ENCODE measurements around the gene F10.
"Not testable (repeated sequence)": the region's sequence is repeated elsewhere in the genome, so short reads cannot be mapped to it uniquely, and the experiment has no call there.

F10 gene

DNA sequence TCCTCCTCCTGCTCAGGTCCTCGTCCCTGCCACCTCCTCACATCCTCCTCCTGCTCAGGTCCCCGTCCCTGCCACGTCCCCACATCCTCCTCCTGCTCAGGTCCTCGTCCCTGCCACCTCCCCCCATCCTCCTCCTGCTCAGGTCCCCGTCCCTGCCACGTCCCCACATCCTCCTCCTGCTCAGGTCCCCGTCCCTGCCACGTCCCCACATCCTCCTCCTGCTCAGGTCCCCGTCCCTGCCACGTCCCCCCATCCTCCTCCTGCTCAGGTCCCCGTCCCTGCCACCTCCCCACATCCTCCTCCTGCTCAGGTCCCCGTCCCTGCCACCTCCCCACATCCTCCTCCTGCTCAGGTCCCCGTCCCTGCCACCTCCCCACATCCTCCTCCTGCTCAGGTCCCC lies 39.4 kb downstream of the F10 start:
- peaks cover 13% of the 10 kb centered on the region; the same call in 1 of the 2 replicates for H3K4me1 ChIP-seq (ENCODE audit: insufficient read depth, low read length)
- not testable (repeated sequence) for H3K9ac ChIP-seq (ENCODE audit: low read depth, low read length); H3K36me3 ChIP-seq (ENCODE audit: insufficient read depth, low read length); H3K9me3 ChIP-seq (ENCODE audit: control insufficient read depth, insufficient read depth, low read length)

DNA sequence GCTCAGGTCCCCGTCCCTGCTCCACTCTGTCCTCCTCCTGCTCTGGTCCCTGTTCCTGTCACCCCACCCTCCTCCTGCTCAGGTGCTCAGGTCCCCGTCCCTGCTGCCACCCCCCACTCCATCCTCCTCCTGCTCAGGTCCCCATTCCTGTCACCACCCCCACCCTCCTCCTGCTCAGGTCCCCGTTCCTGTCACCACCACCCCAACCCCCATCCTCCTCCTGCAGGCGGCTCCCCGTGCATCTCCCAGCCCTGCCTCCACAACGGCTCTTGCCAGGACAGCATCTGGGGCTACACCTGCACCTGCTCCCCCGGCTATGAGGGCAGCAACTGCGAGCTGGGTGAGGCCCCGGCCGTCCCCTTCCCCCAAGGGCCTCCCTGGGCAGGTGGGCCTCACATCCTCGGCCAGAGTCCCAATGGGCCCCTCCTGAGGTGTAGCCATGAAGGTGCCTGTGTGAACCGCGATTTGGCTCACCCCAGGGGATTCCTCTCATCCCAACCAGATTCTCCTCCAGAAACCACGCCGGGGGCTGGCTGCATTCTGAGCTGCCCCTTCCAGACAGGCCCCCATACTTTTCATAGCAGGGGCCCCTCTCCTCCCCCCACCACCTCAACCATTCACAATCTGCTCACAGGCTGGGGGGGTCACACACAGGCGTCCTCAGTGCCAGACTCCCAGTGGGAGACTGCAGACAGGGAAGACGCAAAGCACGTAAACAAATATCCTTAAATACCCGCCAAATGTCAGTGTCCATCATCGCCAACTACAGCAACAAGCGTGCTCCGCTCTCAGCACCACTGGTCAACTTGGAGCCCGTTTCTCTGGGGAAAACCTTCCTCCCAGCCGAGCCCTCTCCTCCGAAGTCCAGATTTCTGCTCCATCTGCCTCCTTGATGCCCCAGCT lies 40.4 kb downstream of the F10 start:
- Histone ChIP-seq H3K4me1 (ENCODE audit: insufficient read depth, low read length) (peaks cover 11% of the 10 kb centered on the region; the same call in 1 of the 2 replicates), H3K36me3 (ENCODE audit: insufficient read depth, low read length) (no peaks in the 10 kb centered on the region; the same call in 1 of the 2 replicates), H3K9me3 (ENCODE audit: control insufficient read depth, insufficient read depth, low read length) (no peaks in the 10 kb centered on the region), H3K9ac (ENCODE audit: low read depth, low read length) (0 out of 2 replicates have a peak overlapping the region, but pooled peaks have one; percentile 6)

DNA sequence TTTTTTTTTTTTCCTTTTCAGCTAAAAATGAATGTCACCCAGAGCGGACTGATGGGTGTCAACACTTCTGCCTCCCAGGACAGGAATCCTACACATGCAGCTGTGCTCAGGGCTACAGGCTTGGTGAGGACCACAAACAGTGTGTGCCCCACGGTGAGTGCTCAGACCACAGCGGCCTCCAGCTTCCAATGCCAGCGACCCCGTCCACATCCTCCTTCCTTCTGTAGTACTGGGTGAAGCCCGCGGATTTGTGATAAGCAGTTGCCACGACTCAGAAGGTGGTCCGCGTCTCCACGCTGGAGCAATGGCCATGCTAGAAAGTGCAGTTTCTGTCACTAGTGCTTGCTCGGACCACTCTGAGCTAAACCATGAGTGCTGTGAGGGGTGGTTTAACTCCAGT lies 41.9 kb downstream of the F10 start:
- Histone ChIP-seq H3K4me1 (ENCODE audit: insufficient read depth, low read length) (peaks cover 1% of the 10 kb centered on the region; the same call in 1 of the 2 replicates), H3K36me3 (ENCODE audit: insufficient read depth, low read length) (no peaks in the 10 kb centered on the region; the same call in 1 of the 2 replicates), H3K9me3 (ENCODE audit: control insufficient read depth, insufficient read depth, low read length) (no peaks in the 10 kb centered on the region), H3K9ac (ENCODE audit: low read depth, low read length) (no peak overlapping the region)

DNA sequence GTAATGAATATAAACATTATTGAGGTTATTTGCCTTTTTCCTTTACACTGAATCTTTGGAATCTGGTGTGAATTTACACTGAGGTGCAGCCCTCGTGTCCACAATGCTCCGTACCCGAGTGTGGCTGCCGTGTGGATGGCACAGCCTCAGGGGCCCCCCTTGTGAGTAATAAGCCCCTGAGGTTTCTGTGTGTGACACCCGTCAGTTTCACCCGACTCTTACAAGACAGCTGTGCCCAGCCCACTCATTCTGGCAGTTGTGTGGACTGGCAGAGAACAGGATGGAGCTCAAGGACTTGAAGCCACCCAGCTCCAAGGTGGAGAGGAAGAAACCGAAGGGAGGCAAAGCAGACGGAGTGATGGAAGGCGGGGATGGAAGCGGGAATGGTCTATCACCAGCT lies 43.7 kb downstream of the F10 start:
- Histone ChIP-seq H3K9ac (ENCODE audit: low read depth, low read length) (no peak overlapping the region), H3K36me3 (ENCODE audit: insufficient read depth, low read length) (peaks cover 4% of the 10 kb centered on the region; the same call in 1 of the 2 replicates), H3K9me3 (ENCODE audit: control insufficient read depth, insufficient read depth, low read length) (no peaks in the 10 kb centered on the region), H3K4me1 (ENCODE audit: insufficient read depth, low read length) (no peaks in the 10 kb centered on the region; the same call in 1 of the 2 replicates)

DNA sequence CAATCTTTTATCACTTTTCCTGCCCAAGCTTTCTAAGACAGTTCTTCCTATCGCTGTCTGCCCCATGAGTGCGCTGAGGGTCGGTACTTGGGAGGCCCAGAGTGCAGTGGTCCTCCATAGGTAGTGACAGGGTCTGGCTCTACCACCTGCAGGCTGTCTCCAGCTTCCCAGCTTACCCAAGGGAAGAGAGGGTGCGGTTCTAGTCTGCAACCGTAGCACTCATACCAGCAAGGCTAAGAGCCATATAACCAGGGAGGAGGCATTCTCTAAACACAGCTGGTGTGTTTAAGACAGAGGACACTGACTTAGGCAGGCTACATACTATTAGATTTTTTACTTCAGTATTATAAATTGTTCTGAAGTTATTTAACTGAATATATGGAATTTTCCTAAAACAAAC lies 44.1 kb downstream of the F10 start:
- no peak overlapping the region for H3K9ac ChIP-seq (ENCODE audit: low read depth, low read length)
- no peaks in the 10 kb centered on the region; the same call in 1 of the 2 replicates for H3K4me1 ChIP-seq (ENCODE audit: insufficient read depth, low read length)
- no peaks in the 10 kb centered on the region for H3K9me3 ChIP-seq (ENCODE audit: control insufficient read depth, insufficient read depth, low read length)
- H3K36me3 ChIP-seq (ENCODE audit: insufficient read depth, low read length): peaks cover 6% of the 10 kb centered on the region; the same call in 1 of the 2 replicates

DNA sequence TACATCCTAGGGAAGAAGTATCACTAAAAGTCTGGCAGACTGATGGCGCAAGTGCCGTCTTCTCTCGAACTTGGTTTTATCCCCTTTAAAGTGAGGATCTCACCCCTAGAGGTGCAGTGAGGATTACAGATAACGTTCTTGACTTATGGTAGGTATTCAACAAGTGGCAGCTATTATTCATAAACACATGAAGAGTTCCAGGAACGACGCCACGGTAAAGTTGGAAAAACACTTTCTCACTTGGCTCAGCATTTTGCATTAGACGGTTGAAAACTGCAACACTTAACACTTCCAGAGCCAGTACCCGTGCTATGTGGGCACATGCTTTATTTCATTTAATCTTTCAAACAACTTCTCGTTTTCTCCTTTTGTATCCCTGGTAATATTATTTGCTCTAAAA lies 44.6 kb downstream of the F10 start:
- H3K9ac ChIP-seq (ENCODE audit: low read depth, low read length): no peak overlapping the region
- peaks cover 6% of the 10 kb centered on the region; the same call in 1 of the 2 replicates for H3K36me3 ChIP-seq (ENCODE audit: insufficient read depth, low read length)
- H3K9me3 ChIP-seq (ENCODE audit: control insufficient read depth, insufficient read depth, low read length): no peaks in the 10 kb centered on the region
- no peaks in the 10 kb centered on the region; the same call in 1 of the 2 replicates for H3K4me1 ChIP-seq (ENCODE audit: insufficient read depth, low read length)

DNA sequence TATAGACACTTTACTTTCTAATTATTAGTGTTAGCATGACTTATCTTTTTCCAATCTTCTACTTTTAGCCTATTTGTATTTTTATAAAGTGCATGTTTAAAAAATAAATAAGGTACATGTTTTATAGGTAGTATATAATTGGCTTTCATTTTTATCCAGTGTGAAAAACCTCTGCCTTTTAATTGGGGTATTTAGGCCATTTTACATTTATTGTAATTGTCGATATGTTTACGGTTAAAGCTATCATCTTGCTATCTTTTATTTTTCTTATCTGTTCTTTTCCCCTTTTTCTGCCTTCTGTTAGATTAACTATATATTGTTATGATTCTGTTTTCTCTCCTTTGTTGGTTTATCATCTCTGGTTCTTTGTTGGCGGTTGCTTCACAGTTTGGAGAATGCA lies 45.0 kb downstream of the F10 start:
- Histone ChIP-seq H3K9me3 (ENCODE audit: control insufficient read depth, insufficient read depth, low read length) (no peaks in the 10 kb centered on the region), H3K9ac (ENCODE audit: low read depth, low read length) (no peak overlapping the region), H3K36me3 (ENCODE audit: insufficient read depth, low read length) (peaks cover 6% of the 10 kb centered on the region; the same call in 1 of the 2 replicates), H3K4me1 (ENCODE audit: insufficient read depth, low read length) (no peaks in the 10 kb centered on the region; the same call in 1 of the 2 replicates)

DNA sequence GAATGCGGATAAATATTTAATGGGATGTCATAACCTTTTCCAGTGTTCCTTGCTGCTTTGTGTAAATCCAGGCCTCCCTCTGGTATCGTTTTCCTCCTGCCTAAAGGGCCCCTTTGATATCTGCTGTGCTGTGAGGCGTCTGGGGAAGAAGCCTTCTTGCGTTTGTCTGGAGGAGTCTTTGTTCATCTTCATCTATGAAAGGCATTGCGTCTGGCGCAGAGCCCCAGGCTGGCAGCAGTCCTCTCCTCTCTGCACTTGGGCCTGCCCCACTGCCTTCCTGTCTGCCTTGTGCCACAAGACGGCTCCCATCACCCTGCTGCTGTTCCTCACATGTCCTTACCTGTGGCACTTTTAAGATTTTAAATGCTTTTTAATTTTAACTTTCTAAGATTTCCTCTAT lies 45.6 kb downstream of the F10 start:
- peaks cover 6% of the 10 kb centered on the region; the same call in 1 of the 2 replicates for H3K36me3 ChIP-seq (ENCODE audit: insufficient read depth, low read length)
- no peak overlapping the region for H3K9ac ChIP-seq (ENCODE audit: low read depth, low read length)
- no peaks in the 10 kb centered on the region for H3K9me3 ChIP-seq (ENCODE audit: control insufficient read depth, insufficient read depth, low read length)
- no peaks in the 10 kb centered on the region; the same call in 1 of the 2 replicates for H3K4me1 ChIP-seq (ENCODE audit: insufficient read depth, low read length)

DNA sequence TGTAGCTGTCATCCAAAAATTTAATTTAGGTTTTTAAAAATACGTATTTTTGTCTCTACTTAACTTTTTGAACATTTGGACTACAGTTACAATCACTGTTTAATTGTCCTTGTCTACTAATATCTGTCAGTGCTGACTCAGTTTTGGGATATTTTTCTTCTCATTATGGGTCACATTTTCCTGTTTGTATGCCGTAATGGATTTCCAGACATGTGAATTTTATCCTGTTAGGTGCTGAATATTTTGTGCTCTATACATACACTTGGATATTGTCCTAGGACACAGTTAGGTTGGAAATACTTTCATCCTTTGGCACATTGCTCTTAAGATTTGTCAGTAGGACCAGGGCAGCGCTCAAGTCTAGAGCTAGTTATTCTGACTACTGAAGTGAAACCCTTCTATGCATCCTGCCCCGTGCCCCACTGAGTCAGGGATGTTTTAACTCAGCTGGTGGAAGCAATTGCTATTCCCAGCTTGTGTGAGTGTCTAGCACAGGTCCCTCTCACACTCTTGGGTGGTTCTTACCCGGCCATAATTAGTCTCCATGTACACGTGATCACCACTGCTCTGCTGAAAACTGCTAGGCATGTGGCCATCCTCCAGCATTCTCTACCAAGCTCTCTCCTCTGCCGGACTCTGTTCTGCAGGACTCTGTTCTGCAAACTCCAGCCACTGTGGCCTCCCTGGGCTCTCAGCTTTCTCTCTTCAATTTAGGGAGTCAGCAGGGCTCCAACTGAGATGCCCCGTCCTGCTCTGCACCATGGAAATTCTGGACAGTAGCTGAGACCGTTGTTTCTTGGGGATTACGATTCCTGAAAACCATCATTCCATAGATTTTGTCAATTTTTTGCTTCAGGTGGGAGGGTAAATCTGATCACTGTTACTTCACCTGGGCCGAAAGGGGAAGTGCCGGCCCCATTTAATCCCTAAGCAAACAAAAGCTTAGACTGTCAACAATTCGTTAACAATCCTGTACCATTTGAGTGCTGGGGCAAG lies 47.0 kb downstream of the F10 start:
- H3K9me3 ChIP-seq (ENCODE audit: control insufficient read depth, insufficient read depth, low read length): no peaks in the 10 kb centered on the region
- no peaks in the 10 kb centered on the region for H3K4me1 ChIP-seq (ENCODE audit: insufficient read depth, low read length)
- peaks cover 8% of the 10 kb centered on the region; the same call in 1 of the 2 replicates for H3K36me3 ChIP-seq (ENCODE audit: insufficient read depth, low read length)
- no peak overlapping the region for H3K9ac ChIP-seq (ENCODE audit: low read depth, low read length)

DNA sequence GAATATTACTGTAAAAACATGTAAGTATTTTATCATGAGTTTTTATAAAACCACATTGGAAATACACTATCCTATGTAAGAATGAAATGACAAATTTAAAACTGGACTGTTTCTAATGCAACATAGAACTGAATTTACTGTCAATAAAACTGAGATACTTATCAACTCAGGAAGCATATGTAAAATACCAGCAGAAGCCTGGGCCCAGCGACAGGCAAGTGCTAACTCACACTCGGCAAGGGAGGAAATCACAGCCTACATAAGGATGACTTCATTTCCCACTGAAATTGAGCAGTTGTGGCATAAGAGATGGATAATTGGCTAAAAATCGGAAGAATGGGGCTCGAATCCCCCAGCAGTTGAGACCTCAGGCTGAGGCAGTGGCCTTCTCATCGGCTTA lies 47.9 kb downstream of the F10 start:
- H3K36me3 ChIP-seq (ENCODE audit: insufficient read depth, low read length): peaks cover 8% of the 10 kb centered on the region
- no peaks in the 10 kb centered on the region for H3K4me1 ChIP-seq (ENCODE audit: insufficient read depth, low read length)
- no peak overlapping the region for H3K9ac ChIP-seq (ENCODE audit: low read depth, low read length)
- H3K9me3 ChIP-seq (ENCODE audit: control insufficient read depth, insufficient read depth, low read length): no peaks in the 10 kb centered on the region

DNA sequence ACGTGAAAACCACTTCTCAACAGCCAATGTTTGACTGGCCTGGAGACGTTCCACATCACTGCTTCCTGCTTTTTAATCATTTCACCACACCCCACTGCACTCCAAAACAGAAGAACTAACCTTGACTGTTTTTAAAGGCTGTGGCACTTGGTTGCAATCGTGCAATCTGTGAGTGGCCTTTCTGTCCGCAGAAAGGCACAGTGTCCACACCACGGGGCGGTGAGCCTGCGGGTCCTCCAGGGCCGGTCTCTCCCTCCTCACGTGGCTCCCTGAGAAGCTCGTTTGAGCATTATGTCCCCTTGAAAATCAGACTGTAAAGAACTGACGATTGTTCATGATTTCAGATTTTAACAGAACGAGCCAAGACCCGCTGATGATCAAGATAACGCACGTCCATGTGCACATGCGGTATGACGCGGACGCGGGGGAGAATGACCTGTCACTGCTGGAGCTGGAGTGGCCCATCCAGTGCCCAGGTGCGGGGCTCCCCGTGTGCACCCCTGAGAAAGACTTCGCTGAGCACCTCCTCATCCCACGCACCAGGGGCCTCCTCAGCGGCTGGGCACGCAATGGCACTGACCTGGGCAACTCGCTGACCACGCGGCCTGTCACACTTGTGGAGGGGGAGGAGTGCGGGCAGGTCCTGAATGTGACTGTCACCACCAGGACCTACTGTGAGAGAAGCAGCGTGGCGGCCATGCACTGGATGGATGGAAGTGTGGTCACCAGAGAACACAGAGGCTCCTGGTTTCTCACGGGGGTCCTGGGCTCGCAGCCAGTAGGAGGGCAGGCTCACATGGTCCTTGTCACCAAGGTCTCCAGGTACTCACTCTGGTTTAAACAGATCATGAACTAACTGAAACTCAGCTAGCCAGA lies 48.9 kb downstream of the F10 start:
- H3K36me3 ChIP-seq (ENCODE audit: insufficient read depth, low read length): peaks cover 12% of the 10 kb centered on the region
- H3K9me3 ChIP-seq (ENCODE audit: control insufficient read depth, insufficient read depth, low read length): no peaks in the 10 kb centered on the region
- no peaks in the 10 kb centered on the region for H3K4me1 ChIP-seq (ENCODE audit: insufficient read depth, low read length)
- no peak overlapping the region for H3K9ac ChIP-seq (ENCODE audit: low read depth, low read length)

DNA sequence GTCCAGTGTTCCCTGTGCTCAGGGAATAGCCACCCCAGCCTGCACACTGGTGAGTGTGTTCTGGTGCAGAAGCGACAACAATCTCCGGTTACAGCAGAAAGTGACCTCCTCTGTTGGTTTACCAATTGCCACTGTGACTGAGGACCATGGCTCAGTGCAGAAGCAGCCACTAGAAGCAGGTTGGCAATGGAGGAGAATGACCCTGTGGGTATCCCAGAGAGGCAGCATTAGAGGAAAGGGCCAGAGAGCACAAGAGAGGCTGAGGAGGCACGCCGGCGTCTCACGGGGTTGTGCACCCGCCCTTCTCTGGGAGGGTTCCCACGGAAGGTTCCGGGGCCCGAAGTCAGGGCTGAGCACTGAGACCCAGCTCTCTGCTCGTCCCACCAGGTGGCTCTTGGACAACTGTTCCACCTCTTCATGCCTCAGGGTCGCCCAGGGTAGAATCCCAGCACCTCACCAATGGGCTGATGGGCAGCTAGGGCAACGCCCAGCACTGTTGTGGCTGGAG lies 49.9 kb downstream of the F10 start:
- Histone ChIP-seq H3K9me3 (ENCODE audit: control insufficient read depth, insufficient read depth, low read length) (no peaks in the 10 kb centered on the region), H3K36me3 (ENCODE audit: insufficient read depth, low read length) (peaks cover 12% of the 10 kb centered on the region), H3K9ac (ENCODE audit: low read depth, low read length) (no peak overlapping the region), H3K4me1 (ENCODE audit: insufficient read depth, low read length) (no peaks in the 10 kb centered on the region)

DNA sequence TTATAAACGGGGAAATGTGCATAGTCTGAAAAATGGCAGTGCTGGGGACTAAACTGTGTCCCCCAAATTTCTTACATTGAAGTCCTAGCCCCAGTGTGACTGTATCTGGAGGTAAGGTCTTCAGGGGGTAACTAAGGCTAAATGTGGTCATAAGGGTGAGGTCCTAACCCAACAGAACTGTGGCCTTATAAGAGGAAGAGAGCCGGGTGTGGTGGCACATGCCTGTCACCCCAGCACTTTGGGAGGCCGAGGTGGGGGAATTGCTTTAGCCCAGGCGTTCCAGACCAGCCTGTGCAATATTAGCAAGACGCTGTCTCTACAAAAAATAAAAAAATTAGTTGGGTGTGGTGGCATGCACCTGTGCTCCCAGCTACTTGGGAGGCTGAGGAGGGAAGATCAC lies 53.7 kb downstream of the F10 start:
- no peaks in the 10 kb centered on the region for H3K9me3 ChIP-seq (ENCODE audit: control insufficient read depth, insufficient read depth, low read length)
- peaks cover 14% of the 10 kb centered on the region for H3K4me1 ChIP-seq (ENCODE audit: insufficient read depth, low read length)
- peaks cover 18% of the 10 kb centered on the region for H3K36me3 ChIP-seq (ENCODE audit: insufficient read depth, low read length)
- no peak overlapping the region for H3K9ac ChIP-seq (ENCODE audit: low read depth, low read length)

All from ES-I3 (cell line).